ENCODE measurements around the gene STK32A.

Gene STK32A

DNA sequence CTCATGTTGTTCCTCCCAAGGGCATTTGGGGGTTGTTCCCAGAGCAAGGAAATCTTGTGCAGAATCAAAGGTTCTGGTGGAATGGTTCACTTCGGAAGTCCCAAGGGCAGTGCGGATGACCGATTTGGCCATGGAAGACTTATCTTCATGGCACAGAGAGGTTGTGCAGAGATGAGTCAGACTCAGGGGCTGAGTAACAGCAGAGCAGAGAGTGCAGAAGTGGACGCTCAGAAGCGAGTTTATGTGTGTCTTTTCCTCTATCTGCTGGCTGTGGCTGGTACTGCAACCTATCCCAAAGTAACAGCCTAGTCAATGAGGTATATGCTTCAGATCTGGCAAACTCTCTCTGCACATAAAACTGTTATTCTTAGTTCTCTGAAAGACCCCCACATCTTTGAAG is 157.0 kb downstream of the STK32A start:
- DNase-seq (ENCODE audit: low read depth), result no peak

DNA sequence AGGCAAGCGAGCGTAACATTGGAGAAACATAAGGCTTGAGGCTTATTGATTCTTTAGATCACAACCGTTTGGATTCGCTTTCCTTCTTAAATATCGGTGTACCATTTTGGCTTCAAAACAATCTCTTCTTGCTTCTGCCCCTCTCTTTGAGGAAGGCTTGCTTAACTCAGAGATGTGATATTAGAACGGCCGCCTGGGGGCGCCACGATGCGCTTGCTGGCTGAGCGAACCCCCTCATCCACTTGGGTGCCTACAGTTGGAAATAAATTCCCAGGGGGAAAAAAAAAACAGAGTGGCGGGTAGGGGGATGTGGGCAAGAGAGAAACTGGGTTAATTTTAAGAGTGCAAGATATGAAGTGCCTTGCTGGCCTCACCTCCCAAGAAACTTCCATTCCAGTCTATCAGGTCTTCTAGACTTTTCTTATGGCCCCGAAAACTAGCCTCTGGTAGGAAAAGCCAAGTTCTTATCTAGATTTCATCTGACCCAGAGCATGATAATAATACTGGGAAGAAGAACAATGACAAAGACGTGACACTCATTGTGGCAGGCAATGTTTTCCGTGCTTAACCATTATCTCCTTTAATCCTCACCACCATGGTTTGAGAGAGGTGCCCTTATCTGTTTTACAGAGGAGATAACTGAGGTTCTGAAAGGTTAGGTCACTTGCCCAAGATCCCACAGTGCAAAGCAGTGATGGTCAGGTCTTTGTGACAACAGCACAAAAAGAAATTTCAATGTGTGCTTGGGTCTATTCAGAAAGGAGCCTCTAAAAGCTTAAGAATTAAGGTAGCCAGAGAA is 159.2 kb downstream of the STK32A start:
- no peak for DNase-seq (ENCODE audit: low read depth)

DNA sequence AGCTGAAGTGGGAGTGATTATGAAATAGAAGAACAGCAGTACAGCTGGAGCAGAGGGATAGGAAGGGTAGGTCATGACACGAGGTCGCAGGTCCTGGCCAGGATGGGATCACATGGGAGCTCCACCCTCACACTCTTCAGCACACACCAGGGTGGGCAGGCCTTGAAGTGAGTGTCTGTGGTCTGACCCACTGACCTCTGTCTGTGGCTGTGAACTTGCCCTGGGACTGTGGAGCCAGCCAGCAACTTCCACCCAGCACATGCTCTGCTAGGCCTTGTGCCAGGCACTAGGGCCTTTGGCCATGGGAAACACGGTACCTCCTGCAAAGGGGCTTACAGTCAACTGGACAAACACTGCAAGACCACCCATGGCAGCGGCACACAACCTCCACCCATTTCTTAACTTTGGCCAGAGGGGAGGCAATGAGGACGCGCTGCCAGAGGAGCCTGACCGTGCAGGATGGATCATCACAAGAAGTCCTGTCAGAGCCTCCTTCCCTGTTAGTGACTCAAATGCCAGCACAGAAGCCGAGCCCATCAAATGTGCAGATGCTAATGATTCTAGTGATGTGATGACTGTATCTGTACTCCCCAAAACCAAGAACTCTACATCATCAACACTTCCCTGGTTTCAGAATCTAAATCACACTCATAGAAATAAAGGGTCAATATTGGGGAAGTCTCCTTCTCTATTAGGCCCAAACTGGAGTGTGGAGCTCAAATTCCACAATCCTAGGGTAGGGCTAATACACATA is 161.4 kb downstream of the STK32A start:
- DNase-seq (ENCODE audit: low read depth), result no peak

DNA sequence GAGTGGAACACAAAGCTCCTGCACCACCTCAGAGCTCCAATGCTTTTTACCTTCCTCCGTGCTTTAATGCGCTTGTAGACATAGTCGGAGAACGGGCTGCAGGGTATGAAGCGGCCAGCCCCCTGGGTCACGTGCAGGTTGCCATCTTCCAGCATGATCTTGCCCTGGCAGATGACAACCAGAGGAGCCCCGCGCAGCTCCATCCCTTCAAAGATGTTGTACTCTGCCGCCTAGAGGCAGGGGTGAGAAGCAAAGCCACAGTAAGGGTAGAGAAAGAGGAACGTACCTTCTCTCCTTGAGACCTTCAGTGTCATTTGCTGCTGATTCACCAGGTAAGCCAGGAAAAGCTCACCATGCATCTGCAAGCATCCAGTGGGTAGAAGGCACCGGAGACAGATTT is 162.8 kb downstream of the STK32A start:
- DNase-seq (ENCODE audit: low read depth), result no peak

DNA sequence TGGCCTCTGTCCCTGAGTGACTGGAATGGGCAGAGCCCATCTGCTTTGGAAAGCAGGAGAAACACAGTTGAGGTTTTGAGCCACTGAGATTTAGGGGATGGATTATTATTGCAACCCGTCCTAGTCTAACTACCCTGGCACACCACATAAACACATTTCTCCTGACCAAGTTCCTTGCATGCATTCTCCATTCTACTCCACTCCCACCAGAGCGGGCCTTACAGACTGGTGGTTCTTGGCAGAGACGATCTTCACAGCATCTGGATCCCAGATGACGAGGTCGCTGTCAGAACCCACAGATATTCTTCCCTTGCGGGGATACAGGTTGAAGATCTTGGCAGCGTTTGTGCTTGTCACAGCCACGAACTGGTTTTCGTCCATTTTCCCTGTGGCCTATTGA is 164.0 kb downstream of the STK32A start:
- DNase-seq (ENCODE audit: low read depth), result no peak

DNA sequence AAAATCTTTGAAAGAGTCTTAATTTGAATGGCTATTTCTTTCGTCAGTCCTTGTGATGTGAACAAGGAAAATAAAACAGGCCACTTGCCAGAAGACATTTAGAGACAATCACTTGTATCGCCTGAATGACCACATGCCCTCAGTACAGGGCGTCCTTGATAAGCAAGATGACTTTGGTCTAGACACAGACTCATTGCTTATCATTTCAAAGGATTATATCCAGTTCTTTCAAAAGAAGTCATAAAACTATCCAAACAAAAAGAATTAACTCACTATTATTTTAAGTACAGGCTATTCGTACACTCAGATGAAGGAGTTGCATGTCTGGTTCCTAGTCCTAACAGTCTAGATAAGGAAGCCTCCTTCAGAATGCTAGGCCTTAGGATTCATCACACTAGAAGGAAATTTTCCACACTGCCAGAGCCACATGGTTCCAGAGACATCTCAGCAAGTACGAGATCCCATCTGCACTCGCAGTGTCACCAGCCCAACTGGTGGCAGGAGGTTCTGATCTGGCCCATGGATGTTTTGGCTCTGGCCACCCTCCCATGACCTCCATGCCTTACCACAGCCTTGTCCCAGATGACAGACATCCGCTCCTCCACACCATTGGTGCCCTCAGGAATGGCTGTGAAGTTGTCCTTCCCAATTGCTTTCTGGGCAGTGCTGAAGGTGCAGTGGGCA is 165.4 kb downstream of the STK32A start:
- no peak for DNase-seq (ENCODE audit: low read depth)

DNA sequence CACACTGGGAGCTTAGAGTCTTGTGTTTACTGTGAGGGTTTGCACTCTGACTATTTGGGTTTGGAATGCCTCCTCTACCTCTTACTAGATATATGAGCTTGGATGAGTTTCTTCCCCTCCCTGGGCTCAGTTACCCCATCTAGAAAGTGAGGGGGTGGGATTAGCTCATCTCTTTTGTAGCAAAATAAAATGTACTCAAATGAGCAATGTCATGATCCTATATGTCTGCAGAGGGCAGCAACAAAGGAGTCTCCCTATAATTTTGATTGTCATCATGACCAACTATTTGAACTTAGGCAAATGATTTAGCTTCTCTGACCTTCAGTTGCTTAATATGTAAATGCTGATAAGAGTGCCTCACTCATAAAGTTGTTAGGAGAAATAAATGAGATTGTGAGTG is 166.1 kb downstream of the STK32A start:
- DNase-seq (ENCODE audit: low read depth), result no peak

DNA sequence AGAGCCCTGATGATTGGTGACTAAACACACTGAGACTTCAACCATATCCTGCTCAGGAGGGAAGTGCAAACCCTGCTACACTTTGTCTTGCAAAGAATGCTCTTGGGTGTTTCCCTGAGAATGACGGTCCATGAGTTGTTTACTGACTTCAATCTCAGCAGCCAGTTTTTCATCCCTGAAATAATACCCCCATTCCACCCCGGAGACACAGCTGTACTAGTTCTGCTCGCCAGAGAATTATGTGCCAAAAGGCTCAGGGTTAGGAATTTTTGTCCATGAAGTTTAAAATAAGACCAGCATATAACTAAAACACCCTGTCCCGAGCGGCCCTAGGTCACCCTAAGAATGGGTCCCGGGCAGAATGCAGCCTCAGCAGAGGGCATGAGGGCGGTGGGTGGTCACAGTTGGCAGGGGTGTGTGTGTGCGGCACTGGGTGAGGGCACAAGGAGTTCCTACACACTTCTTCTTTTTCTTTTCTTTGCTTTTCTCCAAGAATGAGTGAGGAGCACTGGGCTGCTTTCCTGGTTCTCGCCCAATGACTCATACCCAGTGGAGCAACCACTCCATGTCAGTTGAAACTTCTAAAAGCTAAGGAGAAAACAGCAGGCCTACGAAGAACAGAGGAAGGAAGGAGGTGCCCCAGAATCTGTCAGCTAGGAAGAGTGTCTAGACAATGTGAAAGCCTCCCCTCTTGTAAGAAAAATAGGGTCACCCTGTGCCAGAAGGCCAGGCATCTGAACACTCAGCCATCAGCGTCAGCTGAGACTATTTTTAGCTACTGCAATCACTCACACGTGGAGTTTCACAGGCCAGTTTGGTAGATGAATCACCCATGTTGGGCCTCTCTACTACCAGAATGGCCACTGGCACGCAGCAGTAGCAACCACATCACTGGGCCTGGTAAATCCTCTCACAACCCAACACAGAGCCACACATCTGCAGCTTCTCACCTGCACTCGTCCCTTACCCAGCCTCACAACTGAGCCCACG is 169.1 kb downstream of the STK32A start:
- no peak for DNase-seq (ENCODE audit: low read depth)

DNA sequence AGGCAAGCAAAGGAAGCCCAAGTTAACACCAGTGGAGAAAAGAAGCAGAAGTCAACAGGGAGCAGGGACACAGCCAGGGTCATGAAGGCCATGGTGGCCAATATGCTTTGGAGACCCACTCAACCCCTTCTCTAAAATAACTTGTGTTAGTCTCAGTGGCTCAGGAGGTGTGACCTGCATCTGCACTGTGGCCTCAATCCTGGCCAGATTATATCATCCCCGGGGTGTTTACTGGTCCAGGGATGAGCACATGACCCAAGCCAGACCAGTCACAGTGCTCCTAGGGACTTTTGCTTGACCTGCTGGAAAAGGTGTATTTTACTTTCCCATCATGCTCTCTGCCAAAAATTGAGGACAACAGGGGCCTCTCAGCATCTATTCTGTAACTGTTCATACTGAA is 169.9 kb downstream of the STK32A start:
- no peak for DNase-seq (ENCODE audit: low read depth)

DNA sequence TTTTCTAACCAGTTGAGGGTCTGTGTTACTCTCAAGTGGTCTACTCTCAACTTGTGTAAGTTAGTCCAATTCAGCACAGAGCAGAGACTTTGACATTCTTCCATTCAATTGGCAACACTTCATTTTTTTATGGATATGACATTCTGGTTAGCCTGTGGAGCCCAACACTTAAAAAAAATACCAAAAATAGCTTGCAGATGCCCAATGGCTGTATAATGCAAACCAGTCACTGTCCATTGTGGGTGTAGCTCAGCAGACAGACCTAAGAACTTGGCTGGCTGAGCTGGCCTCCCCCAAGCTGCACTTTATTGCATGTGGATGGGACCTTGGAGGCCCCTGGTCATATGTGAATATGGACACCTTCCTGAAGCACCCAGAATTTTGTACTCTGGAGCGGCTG is 171.8 kb downstream of the STK32A start:
- no peak for DNase-seq (ENCODE audit: low read depth)

DNA sequence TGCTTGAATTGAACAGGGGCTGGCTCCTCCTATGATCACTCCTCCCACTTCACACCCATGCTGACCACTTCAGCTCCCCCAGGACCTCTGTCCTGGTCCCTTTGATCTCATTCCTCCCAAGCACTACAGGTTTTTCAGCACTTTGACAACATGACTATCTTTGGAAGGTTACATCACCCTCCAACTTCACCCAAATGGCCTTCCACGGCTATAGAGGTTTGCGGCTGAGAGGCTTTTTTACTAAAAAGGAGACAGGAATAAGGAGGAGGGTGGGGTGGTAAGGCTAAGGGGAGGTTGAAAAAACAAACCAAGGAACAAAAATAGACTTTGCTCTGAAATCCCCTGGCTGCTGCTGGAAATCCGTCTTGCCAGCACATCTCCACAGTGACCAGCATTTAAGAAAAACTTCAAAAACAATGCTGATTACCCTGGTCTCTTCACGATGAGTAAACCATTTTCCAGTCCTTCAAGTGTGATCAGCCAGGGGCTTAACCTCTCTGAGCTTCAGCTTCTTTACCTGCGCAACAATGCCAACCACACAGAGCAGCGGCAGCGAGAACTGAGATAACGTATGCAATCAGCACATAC is 172.4 kb downstream of the STK32A start:
- DNase-seq (ENCODE audit: low read depth), result no peak

DNA sequence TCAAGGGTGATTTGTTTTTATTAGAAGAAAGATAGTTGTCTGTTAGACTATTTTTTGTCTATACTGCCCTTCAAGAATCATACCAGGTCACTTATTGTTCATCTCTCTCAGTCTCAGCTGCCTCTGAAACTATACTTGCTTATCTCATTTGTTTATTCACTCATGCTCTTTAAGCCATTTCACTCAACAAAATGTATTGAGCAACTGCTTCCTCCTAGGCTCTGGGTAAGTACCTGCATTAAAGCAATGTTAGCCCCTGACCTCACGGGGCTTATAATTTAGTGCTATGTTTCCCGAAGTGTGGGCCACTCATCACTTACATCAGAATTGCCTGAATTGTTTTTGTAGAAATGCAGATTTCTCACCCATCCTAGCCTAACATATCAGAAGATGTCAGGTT is 174.2 kb downstream of the STK32A start:
- no peak for DNase-seq (ENCODE audit: low read depth)

DNA sequence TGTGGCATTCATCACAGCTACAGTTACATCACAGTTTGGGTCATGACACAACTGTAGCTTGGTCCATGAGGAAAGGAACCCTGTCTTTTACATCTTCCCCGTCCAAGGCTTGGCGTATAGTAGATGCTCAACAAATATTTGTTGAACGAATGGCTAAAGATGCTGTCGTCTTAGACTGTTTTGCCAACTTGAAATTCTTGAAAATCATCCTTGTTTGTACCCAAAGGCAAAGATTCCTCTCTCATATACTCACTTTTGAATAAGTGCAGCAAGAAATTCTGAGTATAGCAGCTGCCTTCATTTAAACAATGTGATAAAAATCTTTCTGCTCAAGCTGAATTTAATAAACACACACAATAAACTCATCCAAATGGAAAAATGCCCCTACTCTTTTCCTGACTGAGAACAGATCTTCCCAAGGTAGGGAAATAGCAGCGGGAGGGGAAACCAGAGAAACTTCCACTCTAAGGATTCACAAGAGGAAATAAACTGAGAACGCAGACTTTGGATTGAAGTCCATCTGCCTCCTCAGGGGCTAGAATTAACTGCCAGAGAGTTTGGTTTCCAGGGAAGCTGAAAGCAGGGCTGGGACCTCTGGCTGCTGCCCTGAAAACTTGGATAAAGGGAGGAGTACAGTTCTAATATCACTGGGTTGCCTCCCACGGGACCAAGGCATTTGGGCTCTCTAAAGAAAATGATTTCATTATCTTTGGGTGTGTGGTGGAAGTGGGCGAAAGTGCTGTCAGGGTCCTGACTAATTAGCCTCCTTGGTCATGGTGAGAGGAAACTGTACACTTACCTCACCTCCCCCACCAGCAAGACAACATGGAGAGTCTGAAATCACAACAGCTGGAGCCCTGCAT is 175.9 kb downstream of the STK32A start:
- no peak for DNase-seq (ENCODE audit: low read depth)

DNA sequence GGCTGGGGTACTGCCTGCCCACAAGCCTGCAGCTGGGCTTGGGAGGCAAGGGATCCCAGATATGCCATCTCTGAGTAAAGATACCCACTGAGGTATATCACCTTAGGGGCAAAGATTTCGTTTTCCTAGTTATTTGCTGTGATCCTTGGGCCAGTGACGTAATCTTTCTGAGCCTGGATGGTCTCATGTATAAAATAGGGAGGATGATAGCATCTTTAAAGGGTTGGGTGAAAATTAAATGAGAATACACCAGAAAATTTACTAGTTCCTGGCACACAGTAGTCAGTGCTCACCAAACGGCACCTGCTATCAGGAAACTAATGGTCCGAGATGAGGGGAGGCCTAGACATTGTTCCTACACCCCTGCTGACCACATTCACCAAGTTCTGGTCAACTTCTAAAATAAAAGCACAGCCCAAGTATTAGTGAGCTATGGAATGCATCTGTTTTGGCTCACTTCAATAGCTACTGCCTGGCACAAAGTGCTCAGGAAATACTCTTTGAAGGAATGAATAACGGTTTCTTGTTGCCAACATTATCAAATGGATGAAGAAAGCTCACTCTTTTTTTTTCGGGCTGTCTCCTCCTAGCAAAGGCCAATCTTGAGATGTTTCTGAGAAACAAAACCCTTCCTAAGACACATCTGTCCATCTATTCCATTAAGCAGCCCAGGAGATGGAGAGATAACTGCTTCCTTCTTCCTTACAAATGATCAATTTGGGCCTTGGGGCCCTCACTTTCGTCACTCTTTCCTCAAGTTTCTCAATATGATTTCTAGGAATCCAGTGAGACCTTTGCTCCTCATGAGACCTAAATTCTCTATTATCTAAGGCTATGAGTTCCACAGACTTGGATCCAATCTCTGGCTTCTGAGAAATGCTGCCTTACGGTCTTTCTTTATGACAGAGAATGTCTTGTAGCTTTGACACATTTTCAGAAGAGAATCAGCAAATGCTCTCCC is 176.8 kb downstream of the STK32A start:
- no peak for DNase-seq (ENCODE audit: low read depth)

DNA sequence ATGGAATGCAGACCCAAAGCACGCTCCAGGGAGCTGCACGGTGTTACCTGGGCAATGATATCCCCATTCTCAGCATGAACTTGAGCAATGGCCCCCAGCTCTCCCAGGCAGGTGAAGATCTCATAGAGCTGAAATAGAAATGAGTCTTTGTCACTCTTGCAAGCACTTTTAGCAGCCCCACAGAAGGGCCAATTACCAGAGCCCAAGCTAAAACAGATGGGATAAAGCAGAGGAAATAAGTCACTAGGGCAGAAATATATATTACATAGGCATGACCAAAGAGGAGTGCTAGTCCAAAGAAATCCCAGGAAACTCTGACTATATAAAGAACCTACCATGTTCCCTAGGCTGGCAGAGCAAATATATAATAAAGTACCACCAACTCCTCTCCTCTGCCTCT is 177.7 kb downstream of the STK32A start:
- no peak for DNase-seq (ENCODE audit: low read depth)

DNA sequence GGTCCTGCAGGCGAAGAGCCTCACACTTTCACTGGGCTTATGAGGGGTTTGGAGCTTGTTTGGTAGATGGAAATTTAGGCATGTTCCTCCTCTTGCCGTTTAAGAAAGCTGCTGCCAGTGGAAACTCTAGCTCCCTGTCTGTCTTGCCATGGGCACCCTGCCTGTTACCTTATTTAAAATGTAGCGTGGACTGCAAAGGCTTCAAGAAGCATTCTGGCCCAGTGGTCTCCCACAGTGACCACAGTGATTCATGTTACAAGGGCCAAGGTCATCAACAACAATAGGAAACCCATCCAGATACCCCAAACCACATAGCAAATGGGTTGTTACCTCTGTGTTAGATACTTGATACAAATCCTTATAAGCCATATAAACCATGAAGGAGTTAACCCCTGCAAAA is 178.4 kb downstream of the STK32A start:
- DNase-seq (ENCODE audit: low read depth), result no peak

DNA sequence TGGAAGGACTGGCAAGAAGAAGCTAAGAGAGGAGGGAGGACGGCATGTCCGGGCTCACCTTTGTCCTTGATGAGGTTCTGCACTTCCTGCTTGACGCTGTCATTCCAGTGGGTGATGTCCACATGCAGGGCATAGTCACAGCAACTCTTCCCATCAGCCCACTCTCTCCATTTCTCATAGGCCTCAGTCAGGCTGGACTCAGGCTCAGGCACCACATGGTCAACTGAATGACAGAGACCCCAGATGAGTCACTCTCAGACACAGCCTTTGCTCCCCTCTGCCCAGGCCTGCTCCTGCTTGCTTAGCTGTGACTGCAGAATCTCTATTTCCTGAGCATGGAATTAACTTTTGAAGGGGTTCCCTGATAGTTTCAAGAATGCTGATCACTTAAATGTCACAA is 180.8 kb downstream of the STK32A start:
- no peak for DNase-seq (ENCODE audit: low read depth)

DNA sequence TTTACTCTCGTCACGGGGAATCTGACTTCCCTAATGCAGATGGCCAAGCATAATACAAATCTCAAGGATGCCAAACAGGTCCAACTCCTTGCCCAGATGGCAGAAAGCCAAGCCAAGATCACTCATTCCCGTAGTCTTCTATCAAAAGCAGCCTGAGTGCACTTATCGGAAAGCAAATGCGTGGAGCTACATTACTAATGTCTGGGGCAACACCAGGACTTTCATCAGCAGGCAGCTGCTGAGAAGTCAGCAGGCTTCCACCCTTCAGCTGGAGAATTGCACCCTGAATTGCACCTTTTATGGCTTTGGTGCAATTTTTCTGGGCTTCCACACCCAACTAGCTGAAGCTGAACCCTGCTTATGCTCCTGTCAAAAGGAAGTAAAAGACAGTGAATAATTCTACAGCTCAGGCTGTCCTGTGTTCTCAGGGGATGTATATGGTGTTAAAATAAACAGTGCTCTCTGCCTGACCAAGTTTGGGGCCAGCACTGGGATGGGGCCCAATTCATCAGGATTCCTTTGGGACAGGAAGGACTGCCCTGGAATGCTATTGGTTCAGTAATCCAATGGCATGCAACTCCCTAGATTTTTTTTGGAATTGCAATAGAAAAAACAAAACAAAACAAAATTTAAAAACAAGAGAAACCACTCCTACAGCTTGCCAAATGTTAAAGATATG is 182.4 kb downstream of the STK32A start:
- DNase-seq (ENCODE audit: low read depth), result no peak

DNA sequence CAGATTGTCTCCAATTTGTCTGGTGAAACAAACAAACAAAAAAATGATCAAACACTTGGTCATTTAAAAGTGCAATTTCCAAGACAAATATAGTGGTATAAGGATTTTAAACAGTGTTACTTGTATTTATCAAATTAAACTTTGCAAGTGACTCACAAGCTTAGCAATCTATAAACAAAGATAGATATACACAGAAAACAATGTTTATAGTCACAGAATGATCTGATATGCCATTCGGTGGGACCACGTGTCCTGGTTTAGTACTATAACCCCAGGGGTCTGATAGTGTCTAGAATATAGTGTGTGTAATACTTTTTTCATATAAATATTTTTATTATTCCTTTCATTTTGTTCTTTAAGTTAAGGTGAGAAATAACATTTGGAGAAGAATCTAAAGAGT is 183.8 kb downstream of the STK32A start:
- no peak for DNase-seq (ENCODE audit: low read depth)
